Measurements from ENCODE around the gene DLX1. TPM values are rescaled to one million over a fixed set of nuclear protein-coding genes. Genes with fewer than 3 reads are reported as not detected.

DLX1 gene
- total RNA-seq, 1 donor from 2014 or later, result 10.0 TPM

DNA sequence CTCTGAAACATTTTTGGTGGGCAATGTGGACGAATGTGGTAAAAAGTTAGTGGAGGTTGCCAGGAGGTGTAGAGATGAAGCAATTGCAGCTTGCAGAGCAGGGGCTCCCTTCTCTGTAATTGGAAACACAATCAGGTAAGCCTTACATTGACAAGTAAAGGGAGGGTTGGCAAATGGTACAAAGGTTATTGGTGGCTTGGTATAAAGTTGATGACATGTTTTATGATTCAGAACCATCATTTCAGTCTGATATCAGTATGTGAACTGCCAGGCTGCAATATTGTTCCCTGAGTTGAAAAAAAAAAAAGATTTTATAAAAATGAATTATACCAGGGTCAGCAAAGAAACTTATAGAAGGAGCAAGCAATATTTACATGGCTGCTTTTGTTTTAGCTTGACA is 14.4 kb upstream of the DLX1 start:
- no peak for DNase-seq (ENCODE audit: extremely low spot score, unreplicated experiment)
- no peak overlapping the region for H3K27ac Mint-ChIP-seq
- peaks cover 64% of the 10 kb centered on the region for H3K27me3 Mint-ChIP-seq
- no peak overlapping the region for H3K4me3 Mint-ChIP-seq
- no peaks in the 10 kb centered on the region for H3K9me3 Mint-ChIP-seq
- peaks cover 31% of the 10 kb centered on the region for H3K4me1 Mint-ChIP-seq (ENCODE audit: unreplicated experiment)
- H3K36me3 Mint-ChIP-seq, result no peaks in the 10 kb centered on the region
- TF ChIP-seq, protein P1, sequence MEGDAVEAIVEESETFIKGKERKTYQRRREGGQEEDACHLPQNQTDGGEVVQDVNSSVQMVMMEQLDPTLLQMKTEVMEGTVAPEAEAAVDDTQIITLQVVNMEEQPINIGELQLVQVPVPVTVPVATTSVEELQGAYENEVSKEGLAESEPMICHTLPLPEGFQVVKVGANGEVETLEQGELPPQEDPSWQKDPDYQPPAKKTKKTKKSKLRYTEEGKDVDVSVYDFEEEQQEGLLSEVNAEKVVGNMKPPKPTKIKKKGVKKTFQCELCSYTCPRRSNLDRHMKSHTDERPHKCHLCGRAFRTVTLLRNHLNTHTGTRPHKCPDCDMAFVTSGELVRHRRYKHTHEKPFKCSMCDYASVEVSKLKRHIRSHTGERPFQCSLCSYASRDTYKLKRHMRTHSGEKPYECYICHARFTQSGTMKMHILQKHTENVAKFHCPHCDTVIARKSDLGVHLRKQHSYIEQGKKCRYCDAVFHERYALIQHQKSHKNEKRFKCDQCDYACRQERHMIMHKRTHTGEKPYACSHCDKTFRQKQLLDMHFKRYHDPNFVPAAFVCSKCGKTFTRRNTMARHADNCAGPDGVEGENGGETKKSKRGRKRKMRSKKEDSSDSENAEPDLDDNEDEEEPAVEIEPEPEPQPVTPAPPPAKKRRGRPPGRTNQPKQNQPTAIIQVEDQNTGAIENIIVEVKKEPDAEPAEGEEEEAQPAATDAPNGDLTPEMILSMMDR (conservative IDR thresholded peaks at IDR 0.05), result no peak

DNA sequence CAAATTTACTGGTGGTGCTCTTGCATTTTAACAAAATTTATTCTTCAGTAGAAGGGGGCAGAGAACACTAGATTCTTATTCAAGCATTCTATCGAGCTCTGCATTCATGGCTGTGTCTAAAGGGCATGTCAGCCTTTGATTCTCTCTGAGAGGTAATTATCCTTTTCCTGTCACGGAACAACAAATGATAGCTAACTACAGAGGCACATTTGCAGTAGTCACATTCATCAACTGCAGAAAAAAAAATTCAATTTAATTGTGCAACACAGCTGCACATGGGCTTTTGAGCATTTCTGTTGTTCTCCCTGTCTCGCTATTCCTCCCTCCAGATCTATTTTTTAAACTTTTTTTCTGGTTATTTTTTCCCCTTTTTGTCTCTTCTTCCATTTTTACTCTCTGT is 13.0 kb upstream of the DLX1 start:
- peaks cover 73% of the 10 kb centered on the region for H3K27me3 Mint-ChIP-seq
- no peak overlapping the region for H3K4me3 Mint-ChIP-seq
- TF ChIP-seq, protein P1 (conservative IDR thresholded peaks at IDR 0.05), result no peak
- H3K36me3 Mint-ChIP-seq, result no peaks in the 10 kb centered on the region
- H3K4me1 Mint-ChIP-seq (ENCODE audit: unreplicated experiment), result peaks cover 27% of the 10 kb centered on the region
- DNase-seq (ENCODE audit: extremely low spot score, unreplicated experiment), result no peak
- no peaks in the 10 kb centered on the region for H3K9me3 Mint-ChIP-seq
- H3K27ac Mint-ChIP-seq, result no peak overlapping the region

DNA sequence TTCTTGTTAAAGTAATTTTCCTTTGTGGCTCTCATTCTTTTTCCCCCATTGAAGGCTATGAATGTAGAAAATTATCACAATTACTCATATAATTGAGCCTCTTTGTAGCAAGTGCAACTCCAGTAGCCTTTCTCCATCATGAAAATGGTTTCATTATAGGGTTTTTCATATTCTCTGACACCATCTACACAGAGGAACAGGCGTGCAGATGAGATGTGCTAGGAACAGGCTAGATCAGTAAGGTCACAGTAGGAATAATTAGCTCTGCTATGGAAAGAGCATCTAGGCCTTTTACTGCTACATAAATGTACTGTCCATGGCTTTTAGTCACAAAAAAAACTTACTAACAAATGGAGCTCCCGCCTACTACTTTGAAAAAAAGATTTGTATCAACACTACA is 12.6 kb upstream of the DLX1 start:
- peaks cover 27% of the 10 kb centered on the region for H3K4me1 Mint-ChIP-seq (ENCODE audit: unreplicated experiment)
- no peak for DNase-seq (ENCODE audit: extremely low spot score, unreplicated experiment)
- H3K27me3 Mint-ChIP-seq, result peaks cover 76% of the 10 kb centered on the region
- H3K9me3 Mint-ChIP-seq, result no peaks in the 10 kb centered on the region
- TF ChIP-seq, protein P1 (conservative IDR thresholded peaks at IDR 0.05), result no peak
- no peak overlapping the region for H3K27ac Mint-ChIP-seq
- no peaks in the 10 kb centered on the region for H3K36me3 Mint-ChIP-seq
- no peak overlapping the region for H3K4me3 Mint-ChIP-seq

DNA sequence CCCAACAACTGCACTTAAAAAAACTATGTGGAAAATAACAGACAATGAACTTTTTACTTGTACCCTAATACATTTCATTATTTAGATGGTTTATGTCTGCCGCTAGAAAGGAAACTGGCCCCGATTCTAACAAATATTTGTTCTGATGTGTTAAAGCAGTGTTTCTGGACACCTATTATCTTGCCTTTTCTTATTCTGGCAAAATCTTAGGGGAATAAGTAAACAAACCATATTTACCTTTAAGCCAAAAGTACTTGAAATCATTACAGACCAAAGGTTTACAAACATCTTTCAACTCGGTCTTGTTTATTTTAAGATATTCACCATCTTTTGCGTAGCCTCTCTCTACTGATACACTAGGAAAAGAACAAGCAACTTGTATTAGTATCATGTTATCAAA is 11.8 kb upstream of the DLX1 start:
- H3K4me3 Mint-ChIP-seq, result no peak overlapping the region
- H3K4me1 Mint-ChIP-seq (ENCODE audit: unreplicated experiment), result peaks cover 27% of the 10 kb centered on the region
- H3K36me3 Mint-ChIP-seq, result no peaks in the 10 kb centered on the region
- no peak overlapping the region for H3K27ac Mint-ChIP-seq
- H3K9me3 Mint-ChIP-seq, result no peaks in the 10 kb centered on the region
- DNase-seq (ENCODE audit: extremely low spot score, unreplicated experiment), result no peak
- peaks cover 84% of the 10 kb centered on the region for H3K27me3 Mint-ChIP-seq
- TF ChIP-seq, protein P1 (conservative IDR thresholded peaks at IDR 0.05), result no peak

DNA sequence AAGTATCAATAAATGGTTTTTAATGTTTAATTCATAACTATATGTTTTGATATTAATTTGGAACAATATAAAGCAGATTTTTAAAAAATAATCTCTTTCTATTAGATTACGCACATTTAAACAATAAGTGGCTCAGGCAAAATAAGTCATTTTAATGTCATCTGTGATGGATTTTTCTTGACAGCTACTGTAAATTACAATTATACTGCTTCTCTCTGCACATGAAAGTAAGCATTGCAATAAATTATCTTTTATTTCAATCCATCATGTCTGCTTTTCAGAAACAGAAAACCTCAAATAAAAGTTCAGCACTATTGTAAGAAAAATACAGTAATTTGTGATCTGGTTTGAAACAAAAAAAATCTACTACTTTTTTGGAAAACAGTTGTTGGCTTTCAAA is 11.1 kb upstream of the DLX1 start:
- no peak for DNase-seq (ENCODE audit: extremely low spot score, unreplicated experiment)
- Mint-ChIP-seq H3K27me3 (peaks cover 88% of the 10 kb centered on the region), H3K27ac (no peak overlapping the region), H3K36me3 (no peaks in the 10 kb centered on the region), H3K4me1 (ENCODE audit: unreplicated experiment) (peaks cover 27% of the 10 kb centered on the region), H3K9me3 (no peaks in the 10 kb centered on the region), H3K4me3 (no peak overlapping the region)
- TF ChIP-seq, protein P1 (conservative IDR thresholded peaks at IDR 0.05), result no peak

DNA sequence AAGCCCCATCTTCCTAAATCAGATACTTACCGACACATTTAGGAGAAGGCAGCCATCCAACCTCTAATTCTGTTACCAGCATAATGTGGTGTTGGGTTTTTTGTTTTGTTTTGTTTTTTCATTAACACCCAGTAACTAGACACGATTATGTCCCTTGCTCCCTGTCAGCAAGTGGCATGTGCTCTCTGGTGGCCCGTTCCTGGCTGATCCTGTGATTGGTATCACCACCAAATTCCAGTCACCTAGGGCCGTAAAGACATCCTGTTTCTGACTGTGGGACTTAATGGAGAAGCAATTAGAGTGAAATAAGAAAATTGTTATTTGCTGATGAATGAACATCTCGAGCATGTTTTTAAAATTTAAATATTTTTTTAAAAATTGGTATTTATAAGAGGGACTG is 5.9 kb upstream of the DLX1 start:
- no peaks in the 10 kb centered on the region for H3K9me3 Mint-ChIP-seq
- no peak overlapping the region for H3K27ac Mint-ChIP-seq
- no peak overlapping the region for H3K4me3 Mint-ChIP-seq
- H3K4me1 Mint-ChIP-seq (ENCODE audit: unreplicated experiment), result peaks cover 15% of the 10 kb centered on the region
- H3K27me3 Mint-ChIP-seq, result peaks cover 96% of the 10 kb centered on the region
- TF ChIP-seq, protein P1 (conservative IDR thresholded peaks at IDR 0.05), result no peak
- DNase-seq (ENCODE audit: extremely low spot score, unreplicated experiment), result no peak
- peaks cover 7% of the 10 kb centered on the region for H3K36me3 Mint-ChIP-seq

All from type B pancreatic cell (in vitro differentiated cells).